ENCODE measurements around the gene CCL3. TPM values are rescaled to one million over a fixed set of nuclear protein-coding genes. Genes with fewer than 3 reads are reported as not detected.
"Not testable (repeated sequence)": the region's sequence is repeated elsewhere in the genome, so short reads cannot be mapped to it uniquely, and the experiment has no call there.

Gene CCL3
- total RNA-seq, 2 experiments from 2014 or later = 2.9 to 4.7 TPM

GRCh38 chr17:36087897-36088572, 1.9 kb downstream of the CCL3 start:
- not testable (repeated sequence) for H3K27ac Mint-ChIP-seq; DNase-seq; ATAC-seq (ENCODE audit: low read depth); H3K4me3 Mint-ChIP-seq; H3K36me3 Mint-ChIP-seq; H3K9me3 Mint-ChIP-seq
- H3K27me3 Mint-ChIP-seq = peaks cover 24% of the 10 kb centered on the region
- peaks cover 33% of the 10 kb centered on the region for H3K4me1 Mint-ChIP-seq
- POLR2A ChIA-PET = interaction anchor here (0.7 kb wide), 1 partner anchor 10 kb away, joined by 3 read pairs; no protein-coding TSS in a partner anchor

- Mint-ChIP-seq H3K4me1 (peaks cover 37% of the 10 kb centered on the region), H3K27me3 (peaks cover 24% of the 10 kb centered on the region)
- not testable (repeated sequence) for H3K4me3 Mint-ChIP-seq; DNase-seq; H3K27ac Mint-ChIP-seq; ATAC-seq (ENCODE audit: low read depth); H3K36me3 Mint-ChIP-seq; H3K9me3 Mint-ChIP-seq
- POLR2A ChIA-PET = interaction anchor here (0.6 kb wide), 1 partner anchor 109 kb away, joined by 3 read pairs; no protein-coding TSS in a partner anchor
Observed at GRCh38 chr17:36087471-36087870, 2.5 kb downstream of the CCL3 start.

GRCh38 chr17:36086791-36087190, 3.2 kb downstream of the CCL3 start:
- no peak overlapping the region for H3K4me3 Mint-ChIP-seq
- ATAC-seq (ENCODE audit: low read depth) (no peak), DNase-seq (no peak)
- POLR2A ChIA-PET = interaction anchor here (0.6 kb wide), 1 partner anchor 110 kb away, joined by 3 read pairs; no protein-coding TSS in a partner anchor
- peaks cover 23% of the 10 kb centered on the region for H3K27me3 Mint-ChIP-seq
- H3K9me3 Mint-ChIP-seq = no peaks in the 10 kb centered on the region
- peaks cover 43% of the 10 kb centered on the region for H3K4me1 Mint-ChIP-seq
- H3K27ac Mint-ChIP-seq = no peak overlapping the region
- no peaks in the 10 kb centered on the region for H3K36me3 Mint-ChIP-seq

- ATAC-seq (ENCODE audit: low read depth) = no peak
- H3K4me3 Mint-ChIP-seq = no peak overlapping the region
- H3K4me1 Mint-ChIP-seq = peaks cover 42% of the 10 kb centered on the region
- no peak overlapping the region for H3K27ac Mint-ChIP-seq
- no peaks in the 10 kb centered on the region for H3K9me3 Mint-ChIP-seq
- POLR2A ChIA-PET = no interaction called here
- peaks cover 19% of the 10 kb centered on the region for H3K27me3 Mint-ChIP-seq
- DNase-seq = no peak
- H3K36me3 Mint-ChIP-seq = no peaks in the 10 kb centered on the region
Observed at GRCh38 chr17:36085765-36086164, 4.2 kb downstream of the CCL3 start.

- H3K27ac Mint-ChIP-seq; ATAC-seq (ENCODE audit: low read depth); H3K9me3 Mint-ChIP-seq; H3K36me3 Mint-ChIP-seq; H3K4me3 Mint-ChIP-seq; DNase-seq; POLR2A ChIA-PET: not testable (repeated sequence)
- peaks cover 12% of the 10 kb centered on the region for H3K27me3 Mint-ChIP-seq
- peaks cover 26% of the 10 kb centered on the region for H3K4me1 Mint-ChIP-seq
Observed at GRCh38 chr17:36083691-36084090, 6.3 kb downstream of the CCL3 start.

GRCh38 chr17:36082482-36083120, 7.3 kb downstream of the CCL3 start:
- H3K4me3 Mint-ChIP-seq = peak overlapping the region; percentile 64
- ATAC-seq (ENCODE audit: low read depth) (peak; percentile 80), DNase-seq (peak; percentile 52)
- H3K9me3 Mint-ChIP-seq, H3K27me3 Mint-ChIP-seq, H3K36me3 Mint-ChIP-seq: not testable (repeated sequence)
- POLR2A ChIA-PET = interaction anchor here (0.6 kb wide), 1 partner anchor 231 kb away, joined by 4 read pairs; no protein-coding TSS in a partner anchor
- H3K27ac Mint-ChIP-seq = peak overlapping the region; percentile 81
- peaks cover 26% of the 10 kb centered on the region for H3K4me1 Mint-ChIP-seq

GRCh38 chr17:36081681-36082471, 8.1 kb downstream of the CCL3 start:
- Mint-ChIP-seq H3K4me3 (peak overlapping the region; percentile 64), H3K27ac (peak overlapping the region; percentile 81), H3K4me1 (peaks cover 26% of the 10 kb centered on the region)
- POLR2A ChIA-PET = interaction anchor here (0.6 kb wide), 1 partner anchor 199 kb away, joined by 3 read pairs; no protein-coding TSS in a partner anchor
- H3K9me3 Mint-ChIP-seq; ATAC-seq (ENCODE audit: low read depth); H3K36me3 Mint-ChIP-seq; DNase-seq; H3K27me3 Mint-ChIP-seq: not testable (repeated sequence)

- no peak overlapping the region for H3K4me3 Mint-ChIP-seq
- H3K27me3 Mint-ChIP-seq = peaks cover 30% of the 10 kb centered on the region
- POLR2A ChIA-PET = no interaction called here
- peaks cover 5% of the 10 kb centered on the region for H3K4me1 Mint-ChIP-seq
- no peak overlapping the region for H3K27ac Mint-ChIP-seq
- H3K36me3 Mint-ChIP-seq = no peaks in the 10 kb centered on the region
- no peak for DNase-seq
- H3K9me3 Mint-ChIP-seq = no peaks in the 10 kb centered on the region
- no peak for ATAC-seq (ENCODE audit: low read depth)
Observed at GRCh38 chr17:36074365-36074764, 15.6 kb downstream of the CCL3 start.

- no peak overlapping the region for H3K4me3 Mint-ChIP-seq
- H3K36me3 Mint-ChIP-seq = no peaks in the 10 kb centered on the region
- peak; percentile 54 for DNase-seq
- no peaks in the 10 kb centered on the region for H3K9me3 Mint-ChIP-seq
- POLR2A ChIA-PET = no interaction called here
- H3K27me3 Mint-ChIP-seq = peaks cover 30% of the 10 kb centered on the region
- ATAC-seq (ENCODE audit: low read depth) = peak; percentile 52
- no peak overlapping the region for H3K27ac Mint-ChIP-seq
- peaks cover 5% of the 10 kb centered on the region for H3K4me1 Mint-ChIP-seq
Observed at GRCh38 chr17:36072431-36073121, 17.4 kb downstream of the CCL3 start.

- POLR2A ChIA-PET = no interaction called here
- ATAC-seq (ENCODE audit: low read depth) = no peak
Observed at GRCh38 chr17:36071751-36072150, 18.2 kb downstream of the CCL3 start.

GRCh38 chr17:36070427-36070826, 19.5 kb downstream of the CCL3 start:
- H3K9me3 Mint-ChIP-seq = no peaks in the 10 kb centered on the region
- H3K36me3 Mint-ChIP-seq = no peaks in the 10 kb centered on the region
- H3K4me1 Mint-ChIP-seq = peaks cover 5% of the 10 kb centered on the region
- DNase-seq (no peak), ATAC-seq (ENCODE audit: low read depth) (no peak)
- POLR2A ChIA-PET = no interaction called here
- no peak overlapping the region for H3K27ac Mint-ChIP-seq
- H3K4me3 Mint-ChIP-seq = no peak overlapping the region
- peaks cover 29% of the 10 kb centered on the region for H3K27me3 Mint-ChIP-seq

More at GRCh38 chr17:36071751-36072150, 18.2 kb downstream of the CCL3 start:
- Mint-ChIP-seq H3K4me1 (peaks cover 5% of the 10 kb centered on the region), H3K9me3 (no peaks in the 10 kb centered on the region), H3K4me3 (no peak overlapping the region), H3K27ac (no peak overlapping the region), H3K27me3 (peaks cover 29% of the 10 kb centered on the region), H3K36me3 (no peaks in the 10 kb centered on the region)
- no peak for DNase-seq

GRCh38 chr17:36069136-36069535, 20.8 kb downstream of the CCL3 start:
- peaks cover 29% of the 10 kb centered on the region for H3K27me3 Mint-ChIP-seq
- no peak overlapping the region for H3K4me3 Mint-ChIP-seq
- no peaks in the 10 kb centered on the region for H3K9me3 Mint-ChIP-seq
- H3K27ac Mint-ChIP-seq = no peak overlapping the region
- DNase-seq (no peak), ATAC-seq (ENCODE audit: low read depth) (no peak)
- no peaks in the 10 kb centered on the region for H3K36me3 Mint-ChIP-seq
- POLR2A ChIA-PET = no interaction called here
- H3K4me1 Mint-ChIP-seq = peaks cover 5% of the 10 kb centered on the region

- DNase-seq (no peak), ATAC-seq (ENCODE audit: low read depth) (no peak)
- POLR2A ChIA-PET = no interaction called here
- Mint-ChIP-seq H3K27me3 (peaks cover 25% of the 10 kb centered on the region), H3K9me3 (no peaks in the 10 kb centered on the region), H3K36me3 (no peaks in the 10 kb centered on the region), H3K4me3 (no peak overlapping the region), H3K4me1 (peaks cover 5% of the 10 kb centered on the region), H3K27ac (no peak overlapping the region)
Observed at GRCh38 chr17:36068524-36068923, 21.4 kb downstream of the CCL3 start.

Measured in activated naive CD8-positive, alpha-beta T cell treated with anti-CD3 and anti-CD28 coated beads, Interleukin-2, amount 10 ng/mL, durations not matched to agents 7 days and 5 days (primary cell).